Activated naive CD8-positive, alpha-beta T cell treated with anti-CD3 and anti-CD28 coated beads, Interleukin-2, amount 50 U/mL, for 24 hours (primary cell): ENCODE measurements around the gene YTHDC2.
"Not testable (repeated sequence)": the region's sequence is repeated elsewhere in the genome, so short reads cannot be mapped to it uniquely, and the experiment has no call there.

Experiments
- ATAC-seq: fragments of 150-1000 bp; cut with Tn5 transposase; one replicate; pipeline ENCODE4 v1.10.0; 2021
- DNase-seq: peaks from one replicate; pipeline ENCODE4 v3.0.0; 2021
- H3K27ac Mint-ChIP-seq: one replicate; pipeline ENCODE4 v1.8.0; 2021; ENCODE audit warnings: mild to moderate bottlenecking, mixed read lengths
- H3K27me3 Mint-ChIP-seq: one replicate; pipeline ENCODE4 v1.8.0; 2021; ENCODE audit warnings: mixed read lengths
- H3K36me3 Mint-ChIP-seq: one replicate; pipeline ENCODE4 v1.8.0; 2021; ENCODE audit warnings: low read depth, mixed read lengths
- H3K4me1 Mint-ChIP-seq: one replicate; pipeline ENCODE4 v1.8.0; 2021; ENCODE audit warnings: mixed read lengths
- H3K4me3 Mint-ChIP-seq: one replicate; pipeline ENCODE4 v1.8.0; 2021; ENCODE audit warnings: mild to moderate bottlenecking, moderate library complexity, mixed read lengths
- H3K9me3 Mint-ChIP-seq: one replicate; pipeline ENCODE4 v1.8.0; 2021; ENCODE audit warnings: mixed read lengths

YTHDC2 gene

DNA sequence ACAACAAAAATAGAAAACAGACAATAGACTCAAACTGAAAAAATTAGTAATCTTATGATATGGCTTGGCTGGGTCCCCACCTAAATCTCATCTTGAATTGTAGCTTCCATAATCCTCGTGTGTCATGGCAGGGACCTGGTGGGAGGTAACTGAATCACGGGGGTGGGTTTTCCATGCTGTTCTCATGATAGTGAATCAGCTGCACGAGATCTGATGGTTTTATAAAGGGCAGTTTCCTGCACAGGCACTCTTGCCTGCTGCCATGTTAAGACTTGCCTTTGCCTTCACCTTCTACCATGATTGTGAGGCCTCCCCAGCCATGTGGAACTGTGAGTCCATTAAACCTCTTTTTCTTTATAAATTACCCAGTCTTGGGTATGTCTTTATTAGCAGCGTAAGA, 89.8 kb downstream of the YTHDC2 start:
- H3K36me3 Mint-ChIP-seq, H3K9me3 Mint-ChIP-seq, H3K27me3 Mint-ChIP-seq, H3K4me1 Mint-ChIP-seq, DNase-seq, ATAC-seq, H3K27ac Mint-ChIP-seq, H3K4me3 Mint-ChIP-seq: not testable (repeated sequence)

- ATAC-seq (peak; percentile 80), DNase-seq (peak; percentile 36)
- Mint-ChIP-seq H3K27me3 (peaks cover 5% of the 10 kb centered on the region), H3K4me1 (no peaks in the 10 kb centered on the region), H3K36me3 (no peaks in the 10 kb centered on the region), H3K9me3 (no peaks in the 10 kb centered on the region), H3K27ac (no peak overlapping the region), H3K4me3 (no peak overlapping the region)
These were observed 93.0 kb downstream of the YTHDC2 start for GRCh38 chr5:113606298-113607134.

- no peak for DNase-seq
- H3K4me3 Mint-ChIP-seq, result no peak overlapping the region
- H3K27ac Mint-ChIP-seq, result no peak overlapping the region
- H3K9me3 Mint-ChIP-seq, result no peaks in the 10 kb centered on the region
- H3K4me1 Mint-ChIP-seq, result no peaks in the 10 kb centered on the region
- no peak for ATAC-seq
- H3K36me3 Mint-ChIP-seq, result no peaks in the 10 kb centered on the region
- H3K27me3 Mint-ChIP-seq, result peaks cover 5% of the 10 kb centered on the region
These were observed 93.9 kb downstream of the YTHDC2 start for GRCh38 chr5:113607361-113607760.

GRCh38 chr5:113608113-113608596, 94.7 kb downstream of the YTHDC2 start:
- ATAC-seq, result no peak
- no peaks in the 10 kb centered on the region for H3K9me3 Mint-ChIP-seq
- no peak overlapping the region for H3K27ac Mint-ChIP-seq
- no peaks in the 10 kb centered on the region for H3K36me3 Mint-ChIP-seq
- H3K4me3 Mint-ChIP-seq, result no peak overlapping the region
- H3K27me3 Mint-ChIP-seq, result peaks cover 5% of the 10 kb centered on the region
- no peaks in the 10 kb centered on the region for H3K4me1 Mint-ChIP-seq
- DNase-seq, result no peak

DNA sequence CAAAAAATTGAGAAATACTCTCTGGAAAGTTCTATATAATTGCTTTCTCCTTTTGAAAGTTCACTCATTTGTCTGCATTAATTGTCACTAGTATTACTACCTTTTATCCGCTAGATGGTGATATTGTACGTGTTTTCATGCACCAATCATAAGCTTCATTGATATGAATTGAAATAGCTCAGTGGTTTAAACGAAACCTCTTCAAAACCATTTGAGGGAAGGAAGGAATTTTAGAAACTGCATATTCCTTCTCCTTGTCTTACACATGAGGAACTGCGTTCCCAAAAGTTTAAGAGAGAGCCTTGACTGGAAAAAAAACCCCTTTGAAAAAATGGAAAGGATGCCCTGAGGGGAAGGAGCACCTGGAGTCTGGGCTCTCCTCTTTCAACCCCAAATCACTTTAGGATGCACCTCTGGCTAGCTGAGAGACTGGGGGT, 98.6 kb downstream of the YTHDC2 start:
- no peaks in the 10 kb centered on the region for H3K4me1 Mint-ChIP-seq
- no peak overlapping the region for H3K27ac Mint-ChIP-seq
- no peak for DNase-seq
- no peak for ATAC-seq
- H3K9me3 Mint-ChIP-seq, result no peaks in the 10 kb centered on the region
- H3K36me3 Mint-ChIP-seq, result no peaks in the 10 kb centered on the region
- H3K27me3 Mint-ChIP-seq, result peaks cover 8% of the 10 kb centered on the region
- H3K4me3 Mint-ChIP-seq, result no peak overlapping the region

GRCh38 chr5:113614191-113614590, 100.7 kb downstream of the YTHDC2 start:
- Mint-ChIP-seq H3K9me3 (no peaks in the 10 kb centered on the region), H3K4me3 (no peak overlapping the region), H3K27me3 (peaks cover 8% of the 10 kb centered on the region), H3K36me3 (no peaks in the 10 kb centered on the region), H3K27ac (no peak overlapping the region), H3K4me1 (no peaks in the 10 kb centered on the region)
- ATAC-seq (no peak), DNase-seq (no peak)

GRCh38 chr5:113615708-113616107, 102.2 kb downstream of the YTHDC2 start:
- Mint-ChIP-seq H3K4me3 (no peak overlapping the region), H3K27me3 (peaks cover 7% of the 10 kb centered on the region), H3K4me1 (no peaks in the 10 kb centered on the region), H3K9me3 (no peaks in the 10 kb centered on the region), H3K36me3 (no peaks in the 10 kb centered on the region), H3K27ac (no peak overlapping the region)
- DNase-seq (no peak), ATAC-seq (no peak)

- H3K27ac Mint-ChIP-seq, result no peak overlapping the region
- peaks cover 7% of the 10 kb centered on the region for H3K27me3 Mint-ChIP-seq
- H3K9me3 Mint-ChIP-seq, result no peaks in the 10 kb centered on the region
- ATAC-seq (no peak), DNase-seq (no peak)
- H3K36me3 Mint-ChIP-seq, result no peaks in the 10 kb centered on the region
- H3K4me1 Mint-ChIP-seq, result no peaks in the 10 kb centered on the region
- H3K4me3 Mint-ChIP-seq, result no peak overlapping the region
These were observed 103.8 kb downstream of the YTHDC2 start for GRCh38 chr5:113617191-113617796.

GRCh38 chr5:113632996-113633395, 119.5 kb downstream of the YTHDC2 start:
- Mint-ChIP-seq H3K9me3 (no peaks in the 10 kb centered on the region), H3K4me1 (no peaks in the 10 kb centered on the region), H3K27me3 (peaks cover 3% of the 10 kb centered on the region), H3K4me3 (no peak overlapping the region), H3K36me3 (no peaks in the 10 kb centered on the region), H3K27ac (no peak overlapping the region)
- DNase-seq (no peak), ATAC-seq (no peak)

- H3K4me1 Mint-ChIP-seq, result no peaks in the 10 kb centered on the region
These were observed 121.5 kb downstream of the YTHDC2 start for GRCh38 chr5:113634957-113635356.

GRCh38 chr5:113641715-113642114, 128.2 kb downstream of the YTHDC2 start:
- Mint-ChIP-seq H3K36me3 (no peaks in the 10 kb centered on the region), H3K27me3 (no peaks in the 10 kb centered on the region), H3K4me3 (no peak overlapping the region), H3K27ac (no peak overlapping the region), H3K9me3 (peaks cover 7% of the 10 kb centered on the region), H3K4me1 (no peaks in the 10 kb centered on the region)
- ATAC-seq (no peak), DNase-seq (no peak)

More at GRCh38 chr5:113634957-113635356, 121.5 kb downstream of the YTHDC2 start:
- no peak overlapping the region for H3K4me3 Mint-ChIP-seq
- no peak for ATAC-seq
- H3K27ac Mint-ChIP-seq, result no peak overlapping the region
- peaks cover 7% of the 10 kb centered on the region for H3K9me3 Mint-ChIP-seq
- no peaks in the 10 kb centered on the region for H3K36me3 Mint-ChIP-seq
- no peak for DNase-seq
- H3K27me3 Mint-ChIP-seq, result peaks cover 3% of the 10 kb centered on the region
